Fibroblast of skin of abdomen (primary cell): ENCODE data around the gene CACNG7.
A peak's percentile ranks its signal among the peaks of the same experiment; 100 is the strongest.

Source experiments
- DNase-seq: peaks from one replicate; pipeline ENCODE4 v3.0.0-alpha.2; 2013

Gene CACNG7

DNA sequence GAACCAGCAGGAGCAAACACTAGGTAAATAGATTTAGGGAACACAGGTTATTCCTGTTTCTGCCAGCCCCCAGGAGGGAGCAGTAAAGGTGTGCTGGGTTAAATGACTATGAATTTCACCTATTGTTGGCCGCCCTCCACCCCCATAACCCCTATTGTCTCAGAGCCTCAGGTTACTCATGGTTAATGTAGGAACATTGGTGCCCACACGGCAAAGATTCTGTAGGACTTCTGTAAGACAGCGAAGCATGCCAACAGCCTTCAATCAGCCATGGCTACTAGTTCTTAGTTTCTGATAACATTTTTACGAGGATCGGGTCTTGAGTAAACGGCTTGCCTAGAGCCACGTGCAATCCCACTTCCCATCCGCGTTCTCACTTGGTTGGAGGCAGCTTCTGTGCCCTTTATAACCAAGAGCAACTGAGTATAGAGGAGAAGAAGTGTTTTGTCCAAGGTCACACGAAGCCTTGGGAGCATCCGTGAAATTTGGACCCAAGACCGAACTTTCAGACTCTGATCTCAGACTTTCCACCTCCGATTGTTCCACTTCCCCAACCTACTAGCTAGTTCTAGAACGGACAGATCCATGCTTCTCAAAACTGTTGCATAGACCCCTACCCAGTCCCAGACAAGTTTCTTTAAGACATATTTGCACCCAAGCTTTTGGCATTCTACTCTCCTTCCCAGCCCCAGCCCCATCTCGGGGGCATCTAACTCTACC is 48.5 kb downstream of the CACNG7 start:
- DNase-seq: no peak

DNA sequence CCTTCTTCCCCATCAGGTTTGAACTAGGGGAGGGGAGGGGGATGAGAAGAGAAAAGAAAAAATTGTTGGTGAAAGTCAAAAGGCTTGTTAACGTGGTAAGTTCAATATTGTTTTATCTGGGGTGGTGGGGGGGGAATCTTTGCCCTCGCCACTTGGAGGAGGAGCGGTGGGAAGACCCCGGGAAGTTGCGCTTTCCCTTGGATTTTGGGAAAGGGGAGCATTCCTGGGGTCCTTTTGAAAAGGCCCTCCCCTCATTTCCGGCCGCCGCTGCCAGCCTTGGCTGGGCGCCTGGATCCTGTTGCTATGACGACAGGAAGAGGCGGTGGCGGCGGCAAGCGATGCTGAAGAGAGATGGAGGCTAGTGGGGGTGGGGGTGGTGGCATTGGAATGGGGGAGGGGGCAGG is 49.1 kb downstream of the CACNG7 start:
- DNase-seq: no peak

DNA sequence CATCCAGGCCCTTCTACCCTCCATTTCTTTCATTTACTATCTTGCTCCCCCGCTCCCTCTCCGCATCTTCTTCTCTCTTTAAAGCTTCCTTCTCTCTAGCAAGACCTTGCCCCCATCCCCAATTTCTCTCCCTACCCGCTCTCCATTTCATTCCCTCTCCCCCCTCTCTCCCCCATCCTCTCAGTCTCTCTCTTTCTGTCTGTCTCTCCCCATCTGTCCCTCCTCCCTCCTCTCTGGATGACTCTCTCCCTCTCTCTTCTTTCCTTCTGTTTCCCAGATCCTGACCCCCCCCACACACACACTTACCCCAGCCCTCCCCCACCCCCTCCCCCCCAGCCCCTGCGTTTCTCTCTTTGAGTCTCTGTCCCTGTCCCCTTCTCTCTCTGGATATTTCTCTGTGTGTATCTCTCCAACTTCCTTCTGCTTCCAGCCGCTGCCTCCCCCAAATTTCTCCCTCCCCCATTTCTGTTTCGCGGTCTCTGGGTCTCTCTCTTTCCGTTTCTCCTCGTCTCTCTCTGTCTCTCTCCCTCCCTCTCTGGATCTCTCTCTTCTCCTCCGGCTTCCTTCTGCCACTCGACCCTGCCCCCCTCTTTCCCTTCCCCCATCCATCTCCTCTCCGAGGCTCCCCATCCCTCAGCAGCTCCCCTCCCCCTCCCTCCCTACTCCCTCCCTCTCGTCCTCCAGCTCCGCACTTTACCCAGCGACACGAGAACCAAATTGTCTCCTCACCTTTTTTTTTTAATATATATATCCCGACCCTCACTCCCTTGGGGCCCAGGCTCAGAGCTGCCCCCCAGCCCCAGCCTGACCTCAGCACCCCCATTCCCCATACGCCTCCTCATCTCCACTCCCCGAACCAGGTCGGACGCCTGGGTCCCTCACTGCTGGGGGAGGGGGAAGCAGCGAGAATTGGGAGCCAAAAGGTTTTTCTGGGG is 50.0 kb downstream of the CACNG7 start:
- DNase-seq: no peak

DNA sequence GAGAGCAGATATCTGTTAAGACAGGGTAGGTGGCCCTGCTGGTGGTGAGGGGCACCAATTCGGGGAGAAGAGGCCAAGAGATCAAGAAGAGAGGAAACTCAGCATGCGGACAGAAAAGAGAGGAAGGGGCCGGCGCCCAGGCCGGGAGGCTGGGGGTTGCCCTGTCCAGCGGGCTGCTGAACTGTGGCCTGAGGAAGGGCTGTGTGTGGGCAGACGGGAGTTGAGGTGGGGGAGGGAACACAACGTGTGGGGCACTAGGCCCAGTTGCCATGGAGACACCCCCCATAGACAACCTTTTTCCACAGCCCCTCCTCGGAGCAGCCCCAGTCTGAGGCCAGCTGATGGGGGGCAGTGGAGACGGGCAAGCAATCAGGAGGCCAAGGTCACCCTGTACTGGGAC is 51.1 kb downstream of the CACNG7 start:
- no peak for DNase-seq

DNA sequence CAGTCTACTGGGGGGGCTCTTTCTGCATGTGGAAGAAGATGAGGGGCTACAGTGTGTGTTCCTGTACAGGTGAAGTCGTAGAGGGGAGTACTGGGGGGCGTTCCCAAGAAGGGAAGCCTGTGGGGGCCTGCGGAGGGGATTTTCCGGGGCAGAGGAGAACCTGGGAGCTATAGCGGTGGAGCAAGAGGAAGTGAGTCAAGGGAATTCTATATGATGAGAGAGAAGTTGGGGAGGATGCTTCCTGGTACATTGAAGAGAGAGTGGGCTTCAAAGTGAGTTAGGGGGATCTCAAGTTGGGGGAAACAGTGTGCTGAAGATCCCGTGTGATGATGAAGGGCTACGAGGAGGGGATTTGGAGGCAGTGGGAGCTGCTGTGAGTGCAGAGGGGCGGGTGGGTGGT is 51.8 kb downstream of the CACNG7 start:
- DNase-seq: no peak

GRCh38 chr19:53961523-53962356 is 52.7 kb downstream of the CACNG7 start:
- DNase-seq: no peak

DNA sequence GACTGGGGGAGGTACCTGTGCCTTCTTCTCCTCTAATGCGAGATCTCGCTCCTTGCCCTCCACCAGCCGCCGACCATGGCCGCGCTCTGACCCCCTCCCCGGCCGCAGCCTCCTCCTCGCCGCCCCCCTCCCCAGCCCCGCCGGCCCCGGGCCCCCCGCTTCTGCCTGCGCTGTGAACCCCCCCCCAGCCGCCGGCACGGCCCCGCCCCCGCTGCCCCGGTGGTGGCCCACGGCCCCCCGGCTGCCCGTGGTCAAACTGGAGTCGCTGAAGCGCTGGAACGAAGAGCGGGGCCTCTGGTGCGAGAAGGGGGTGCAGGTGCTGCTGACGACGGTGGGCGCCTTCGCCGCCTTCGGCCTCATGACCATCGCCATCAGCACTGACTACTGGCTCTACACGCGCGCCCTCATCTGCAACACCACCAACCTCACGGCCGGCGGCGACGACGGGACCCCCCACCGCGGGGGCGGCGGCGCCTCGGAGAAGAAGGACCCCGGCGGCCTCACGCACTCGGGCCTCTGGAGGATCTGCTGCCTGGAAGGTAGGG is 53.9 kb downstream of the CACNG7 start, which contains the start of gene CACNG8:
Gene CACNG8 (plus strand): TSS at position 51 of the 545 bp plus-strand sequence.
- no peak for DNase-seq

- no peak for DNase-seq
Observed at GRCh38 chr19:53965091-53965490, 56.0 kb downstream of the CACNG7 start.

DNA sequence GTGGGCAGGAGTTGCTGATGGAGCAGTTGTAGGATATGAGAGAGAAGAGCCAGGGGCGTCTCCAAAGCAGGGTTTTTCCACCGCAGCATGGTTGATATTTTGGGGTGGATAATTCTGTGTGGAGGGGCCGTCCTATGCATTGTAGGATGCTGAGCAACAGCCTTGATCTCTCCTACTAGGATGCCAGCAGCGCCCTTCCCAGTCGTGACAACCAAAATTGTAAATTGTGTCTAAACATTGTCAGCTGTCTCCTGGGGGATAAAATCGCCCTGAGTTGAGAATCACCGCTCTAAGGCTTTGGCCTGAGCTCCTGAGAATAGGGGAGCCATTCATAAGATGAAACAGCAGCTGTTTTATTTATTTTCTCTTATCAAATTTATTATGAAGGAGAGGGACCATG is 57.9 kb downstream of the CACNG7 start:
- no peak for DNase-seq

DNA sequence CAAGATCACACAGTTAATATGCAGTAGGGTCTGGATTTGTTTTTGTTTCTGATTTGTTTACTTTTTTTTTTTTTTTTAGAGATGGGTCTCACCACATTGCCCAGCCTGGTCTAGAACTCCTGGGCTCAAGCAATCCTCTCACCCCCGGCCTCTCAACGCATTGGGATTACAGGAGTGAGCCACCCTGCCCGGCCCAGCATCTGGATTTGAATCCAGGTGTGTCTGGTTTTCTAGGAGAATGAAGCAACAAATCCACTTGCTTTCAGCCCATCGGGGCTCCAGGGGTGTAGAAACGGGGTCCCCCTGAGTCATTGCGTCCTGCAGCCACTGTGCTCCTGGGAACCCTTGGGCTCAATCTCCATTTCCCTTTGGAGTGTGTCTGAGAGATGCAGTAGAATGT is 60.3 kb downstream of the CACNG7 start:
- DNase-seq: no peak

DNA sequence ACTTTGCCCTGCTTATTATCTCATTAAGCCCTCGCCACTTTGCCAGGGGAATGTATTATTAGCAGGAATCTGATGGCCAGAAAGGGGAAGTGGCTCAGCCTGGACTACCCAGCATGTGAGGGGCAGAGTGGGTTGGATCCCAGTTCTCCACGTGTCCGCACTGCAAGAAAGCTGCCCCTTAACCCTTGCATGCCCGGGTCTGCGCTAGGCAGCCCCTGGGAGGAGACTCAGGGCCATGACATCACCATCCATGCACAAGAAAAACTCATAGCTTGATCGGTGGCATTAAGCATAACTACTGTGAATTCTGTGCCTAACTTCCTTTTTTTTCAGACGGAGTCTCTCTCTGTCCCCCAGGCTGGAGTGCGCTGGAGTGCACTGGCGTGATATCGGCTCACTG is 62.6 kb downstream of the CACNG7 start:
- no peak for DNase-seq

DNA sequence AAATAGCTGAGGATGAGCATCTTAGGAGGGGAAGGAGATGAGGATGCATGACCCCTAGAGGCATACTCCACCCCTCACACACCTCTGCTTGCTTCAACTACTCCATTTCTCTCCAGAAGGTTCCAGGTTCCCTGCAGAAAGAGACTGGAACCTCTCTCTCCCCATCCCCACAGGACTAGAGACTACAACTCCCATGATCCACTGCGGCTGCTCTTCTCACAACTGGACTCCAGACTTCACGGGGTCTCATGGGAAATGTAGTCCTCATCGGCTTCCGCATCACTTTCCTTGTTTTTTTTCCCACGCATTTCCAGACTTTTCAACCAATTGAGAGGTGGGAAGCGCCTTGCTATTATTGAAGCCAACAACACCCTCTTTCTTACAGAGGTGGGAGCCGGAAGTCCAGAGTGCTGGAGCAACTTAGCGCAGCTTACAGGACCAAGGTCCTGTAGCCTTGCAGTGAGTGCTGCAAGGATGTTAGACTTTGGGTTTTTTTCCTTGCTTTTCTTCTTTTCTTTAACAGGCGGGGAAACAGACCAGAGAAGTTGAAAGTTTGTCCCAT is 68.4 kb downstream of the CACNG7 start:
- peak; percentile 79 for DNase-seq

GRCh38 chr19:53977991-53978731 is 69.1 kb downstream of the CACNG7 start:
- DNase-seq: peak; percentile 82

DNA sequence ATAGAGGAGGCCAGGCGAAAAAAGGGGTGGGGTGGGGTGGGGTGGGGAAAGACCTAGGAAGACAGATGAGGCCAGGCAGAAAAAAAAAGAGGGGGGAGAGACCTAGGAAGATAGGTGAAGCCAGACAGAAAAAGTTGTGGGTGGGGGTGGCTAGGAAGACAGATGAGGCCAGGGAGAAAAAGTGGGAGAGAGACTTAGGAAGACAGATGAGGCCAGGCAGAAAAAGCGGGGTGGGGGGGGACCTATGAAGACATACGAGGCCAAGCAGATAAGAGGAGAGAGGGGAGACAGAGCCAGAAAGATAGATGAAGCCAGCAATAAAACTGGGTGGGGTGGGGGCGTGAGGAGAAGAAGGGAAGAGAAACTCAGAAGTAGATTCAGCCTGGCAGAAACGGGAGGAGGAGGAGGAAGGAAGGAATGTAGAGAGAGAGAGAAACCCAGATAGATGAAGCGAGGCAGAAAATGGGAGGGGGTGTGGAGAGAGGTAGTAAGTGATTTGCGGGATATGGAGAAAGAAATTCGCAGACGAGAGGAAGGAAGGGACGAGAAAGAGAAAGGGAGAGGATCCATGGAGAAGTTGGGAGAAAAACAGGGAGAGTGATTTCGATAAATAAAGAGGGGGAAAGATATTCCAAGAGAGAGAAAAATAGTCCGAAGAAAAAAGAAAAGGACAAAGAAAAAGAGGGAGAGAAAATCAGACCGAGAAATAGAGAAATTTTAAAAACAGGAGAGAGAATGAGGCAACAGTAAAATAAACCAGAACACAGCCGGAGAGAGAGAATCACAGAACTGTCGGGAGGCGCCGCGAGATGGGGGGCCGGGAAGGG is 70.1 kb downstream of the CACNG7 start:
- DNase-seq: no peak

DNA sequence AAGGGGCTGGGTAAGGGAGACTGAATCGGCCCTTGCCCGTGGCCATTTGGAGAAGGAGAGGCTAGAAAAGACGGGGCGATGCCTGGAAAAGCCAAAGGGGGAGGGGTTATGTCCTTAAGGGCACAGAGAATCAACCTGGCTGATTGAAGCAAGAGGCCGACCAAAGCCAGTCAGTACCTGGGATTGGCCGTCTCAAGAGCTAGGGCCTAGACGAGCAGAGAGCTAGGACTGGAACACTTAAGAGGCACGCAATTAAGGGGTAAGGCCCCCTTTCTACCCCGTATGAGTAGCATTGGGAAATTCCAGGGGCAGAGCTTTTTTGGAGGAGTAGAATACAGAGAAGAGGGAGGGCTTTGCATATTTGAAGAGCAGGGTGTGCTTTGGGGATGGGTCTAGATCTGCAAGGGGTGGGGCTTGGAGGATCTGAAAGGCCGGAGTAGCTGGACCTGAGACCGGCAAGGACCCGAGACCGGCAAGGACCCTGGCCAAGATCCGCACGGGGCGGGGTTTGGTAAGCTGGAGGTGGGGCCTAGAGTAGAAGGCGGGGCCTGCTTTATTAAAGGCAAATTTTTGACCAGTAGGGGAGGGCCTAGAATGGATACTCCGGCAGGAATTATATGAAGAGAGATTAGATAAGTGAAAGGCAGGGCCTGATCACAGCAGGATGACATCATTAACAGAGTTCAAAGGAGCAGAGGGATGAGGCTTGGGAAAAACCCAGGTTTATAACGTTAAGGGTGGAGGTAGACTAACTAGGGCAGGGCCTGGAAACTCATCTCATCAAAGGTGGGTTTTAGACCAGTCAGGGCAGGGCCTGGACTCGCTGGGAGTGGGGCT is 71.7 kb downstream of the CACNG7 start:
- no peak for DNase-seq

DNA sequence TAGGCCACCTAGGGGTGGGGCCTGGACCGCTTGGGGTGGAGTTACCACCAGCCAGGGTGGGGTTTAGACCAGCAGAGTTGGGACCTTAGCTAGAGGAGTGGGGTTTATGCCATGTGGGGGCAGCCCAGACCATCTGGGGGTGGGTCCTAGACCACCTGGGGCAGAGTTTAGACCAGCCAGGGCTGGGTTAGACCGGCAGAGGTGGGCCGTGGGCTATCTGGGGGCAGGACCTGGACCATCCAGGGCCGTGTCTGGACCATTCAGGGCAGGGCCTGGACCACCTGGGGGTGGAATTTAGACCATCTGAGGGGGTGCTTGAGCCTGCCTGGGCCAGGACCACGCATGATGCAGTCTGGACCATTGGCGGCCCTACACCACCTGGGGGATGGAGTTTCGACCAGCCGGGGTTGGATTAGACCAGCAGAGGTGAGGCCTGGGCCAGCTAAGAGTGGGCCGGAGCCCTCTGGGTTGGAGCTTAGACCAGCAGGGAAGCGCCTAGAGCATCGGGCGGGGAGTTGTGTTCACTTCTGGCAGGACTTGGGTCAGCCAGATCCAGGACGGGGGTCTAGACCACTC is 72.4 kb downstream of the CACNG7 start:
- no peak for DNase-seq

DNA sequence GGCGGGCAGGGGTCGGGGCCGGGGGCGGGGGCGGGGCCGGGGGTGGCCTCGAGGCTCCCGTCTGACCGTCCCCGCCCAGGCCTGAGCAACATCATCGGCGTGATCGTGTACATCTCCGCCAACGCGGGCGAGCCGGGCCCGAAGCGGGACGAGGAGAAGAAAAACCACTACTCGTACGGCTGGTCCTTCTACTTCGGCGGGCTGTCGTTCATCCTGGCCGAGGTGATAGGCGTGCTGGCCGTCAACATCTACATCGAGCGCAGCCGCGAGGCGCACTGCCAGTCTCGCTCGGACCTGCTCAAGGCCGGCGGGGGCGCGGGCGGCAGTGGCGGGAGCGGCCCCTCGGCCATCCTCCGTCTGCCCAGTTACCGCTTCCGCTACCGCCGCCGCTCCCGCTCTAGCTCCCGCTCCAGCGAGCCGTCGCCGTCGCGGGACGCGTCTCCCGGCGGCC is 72.9 kb downstream of the CACNG7 start:
- no peak for DNase-seq

GRCh38 chr19:53982611-53983010 is 73.5 kb downstream of the CACNG7 start:
- no peak for DNase-seq
